Mesenchymal stem cell (in vitro differentiated cells and primary cell): Measurements from ENCODE around the gene COL8A1.

Experiments
- DNase-seq: peaks from one replicate; pipeline ENCODE4 v3.0.0-alpha.2; 2013
- H2AFZ ChIP-seq: one replicate; pipeline ENCODE4 v1.6.1; 2013; ENCODE audit warnings: low read depth, mild to moderate bottlenecking, control low read depth, inconsistent platforms, low read length, moderate library complexity
- H2AK5ac ChIP-seq: 2 replicates; pipeline ENCODE4 v1.6.1; 2013; ENCODE audit warnings: low read length, moderate library complexity, mild to moderate bottlenecking, inconsistent platforms; ENCODE audit not compliant: severe bottlenecking
- H2BK120ac ChIP-seq: one replicate; pipeline ENCODE4 v1.6.1; 2013; ENCODE audit warnings: low read depth, mild to moderate bottlenecking, inconsistent platforms, low read length, moderate library complexity
- H2BK12ac ChIP-seq, 2 experiments: one replicate each; pipeline ENCODE4 v1.6.1; 2013; ENCODE audit warnings: inconsistent platforms in 2 of 2, low read length in 2 of 2, mild to moderate bottlenecking in 2 of 2, moderate library complexity in 2 of 2, control low read depth in 1 of 2
- H2BK15ac ChIP-seq: one replicate; pipeline ENCODE4 v1.6.1; 2013; ENCODE audit warnings: mild to moderate bottlenecking, low read depth, inconsistent platforms; ENCODE audit not compliant: poor library complexity, severe bottlenecking
- H2BK5ac ChIP-seq: 2 replicates; pipeline ENCODE4 v1.6.1; 2013; ENCODE audit warnings: low read depth, mild to moderate bottlenecking, low read length, control low read depth, inconsistent platforms; ENCODE audit not compliant: poor library complexity, severe bottlenecking
- H3K14ac ChIP-seq, 2 experiments: one replicate each; pipeline ENCODE4 v1.6.1; 2013; ENCODE audit warnings: inconsistent platforms in 2 of 2, low read length in 2 of 2, control low read depth in 1 of 2, mild to moderate bottlenecking in 1 of 2, moderate library complexity in 1 of 2
- H3K18ac ChIP-seq, 2 experiments: one replicate each; pipeline ENCODE4 v1.6.1; 2013; ENCODE audit warnings: inconsistent platforms in 2 of 2, low read length in 2 of 2, control low read depth in 1 of 2, low read depth in 1 of 2, mild to moderate bottlenecking in 1 of 2
- H3K23ac ChIP-seq, 2 experiments: one replicate each; pipeline ENCODE4 v1.6.1; 2013; ENCODE audit warnings: inconsistent platforms in 2 of 2, low read length in 2 of 2, mild to moderate bottlenecking in 2 of 2, moderate library complexity in 2 of 2, control low read depth in 1 of 2
- H3K27ac ChIP-seq: 2 replicates; pipeline ENCODE4 v1.5.1; 2013; ENCODE audit warnings: mild to moderate bottlenecking, moderate library complexity, low read length, control low read depth, inconsistent platforms; ENCODE audit not compliant: poor library complexity, severe bottlenecking
- H3K27me3 ChIP-seq, 2 experiments: 2 replicates each; pipeline versions ENCODE4 v1.6.1 to v1.7.0; 2013; ENCODE audit warnings: low read length in 2 of 2, mild to moderate bottlenecking in 2 of 2, moderate library complexity in 2 of 2, control low read depth in 1 of 2, inconsistent platforms in 1 of 2; ENCODE audit not compliant: control insufficient read depth in 1 of 2, insufficient read depth in 1 of 2
- H3K36me3 ChIP-seq, 2 experiments: 2 replicates each; pipeline versions ENCODE4 v1.6.1 to v1.7.0; 2013; ENCODE audit warnings: low read length in 2 of 2, control low read depth in 1 of 2, inconsistent platforms in 1 of 2, low read depth in 1 of 2, mild to moderate bottlenecking in 1 of 2; ENCODE audit not compliant: insufficient read depth in 2 of 2, control insufficient read depth in 1 of 2
- H3K4ac ChIP-seq, 2 experiments: one replicate each; pipeline ENCODE4 v1.6.1; 2013; ENCODE audit warnings: inconsistent platforms in 2 of 2, low read length in 2 of 2, mild to moderate bottlenecking in 2 of 2, moderate library complexity in 2 of 2, control low read depth in 1 of 2, low read depth in 1 of 2
- H3K4me1 ChIP-seq: 2 replicates; pipeline ENCODE4 v1.6.1; 2013; ENCODE audit warnings: low read depth, low read length, control low read depth; ENCODE audit not compliant: control insufficient read depth, insufficient read depth
- H3K4me2 ChIP-seq: 2 replicates; pipeline ENCODE4 v1.6.1; 2013; ENCODE audit warnings: low read length, mild to moderate bottlenecking, inconsistent platforms; ENCODE audit not compliant: poor library complexity, severe bottlenecking
- H3K4me3 ChIP-seq, 2 experiments: 2 replicates each; pipeline versions ENCODE4 v1.5.1 to v1.7.0; 2013; ENCODE audit warnings: low read length in 2 of 2, mild to moderate bottlenecking in 2 of 2, control low read depth in 1 of 2, low read depth in 1 of 2; ENCODE audit not compliant: insufficient read depth in 1 of 2
- H3K79me1 ChIP-seq: replicated peaks from 2 replicates; pipeline ENCODE4 v1.6.1; 2013; ENCODE audit warnings: mild to moderate bottlenecking, control low read depth, low read length, inconsistent platforms; ENCODE audit not compliant: poor library complexity, severe bottlenecking
- H3K9ac ChIP-seq: 2 replicates; pipeline ENCODE4 v1.7.0; 2013; ENCODE audit warnings: mild to moderate bottlenecking, low read length, moderate library complexity
- H3K9me3 ChIP-seq: 2 replicates; pipeline ENCODE4 v1.7.0; 2013; ENCODE audit warnings: mild to moderate bottlenecking, low read length; ENCODE audit not compliant: control insufficient read depth
- H4K8ac ChIP-seq: one replicate; pipeline ENCODE4 v1.6.1; 2013; ENCODE audit warnings: inconsistent platforms, mild to moderate bottlenecking, low read length, moderate library complexity
- H4K91ac ChIP-seq: one replicate; pipeline ENCODE4 v1.6.1; 2013; ENCODE audit warnings: mild to moderate bottlenecking, low read length, inconsistent platforms
- WGBS: methylation state at CpG from one replicate; pipeline ENCODE4 v1.1.7; 2013; ENCODE audit warnings: mixed read lengths; 5-methylcytosine and 5-hydroxymethylcytosine counted together

The COL8A1 gene

DNA sequence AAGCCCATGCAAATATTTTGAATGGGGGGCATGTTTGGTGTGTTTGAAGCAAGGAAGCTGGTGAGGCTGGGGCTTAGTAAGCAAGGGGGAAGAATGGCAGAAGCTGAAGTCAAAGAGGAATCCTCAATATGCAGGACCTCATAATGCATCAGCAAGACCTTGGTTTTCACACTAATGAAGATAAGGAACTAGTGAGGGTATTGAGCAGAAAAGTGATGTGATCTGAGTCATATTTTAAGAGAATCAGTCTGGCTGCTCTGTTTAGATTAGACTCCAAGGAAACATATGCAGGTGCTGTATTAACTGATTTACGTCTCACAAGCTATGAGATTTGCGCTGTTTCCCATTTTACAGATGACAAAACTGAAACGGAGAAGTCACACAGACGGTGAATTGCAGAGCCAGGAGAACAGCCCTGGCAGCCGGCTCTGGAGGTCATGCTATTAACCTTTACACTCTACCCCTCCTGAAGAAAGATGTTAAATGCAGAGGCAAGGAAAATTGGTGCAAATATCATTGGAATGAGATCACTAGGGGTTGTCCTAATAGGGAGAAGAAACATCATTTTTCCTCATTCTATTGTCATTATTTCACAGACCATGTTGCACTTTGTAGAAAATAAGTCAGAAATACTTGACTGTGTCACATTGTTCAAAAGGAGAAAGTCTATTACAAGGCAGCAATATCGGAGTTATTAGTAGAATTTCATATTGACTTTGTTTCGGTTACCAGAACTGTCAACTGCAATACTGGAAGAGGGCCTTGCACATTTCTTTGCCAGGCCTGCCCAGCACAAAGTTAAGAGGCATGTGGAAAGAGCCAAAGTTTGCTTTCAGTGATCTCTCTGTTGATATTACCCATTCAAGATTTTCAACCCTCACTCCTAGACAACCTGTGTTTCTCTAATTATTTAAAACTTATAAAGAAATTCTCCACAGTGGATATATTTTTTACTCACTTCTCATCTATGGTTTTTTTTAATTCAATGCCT is 64.9 kb downstream of the COL8A1 start:
- Histone ChIP-seq H2BK12ac (no peak overlapping the region), H3K4me2 (no peak overlapping the region), H4K91ac (no peak overlapping the region), H2BK15ac (no peak overlapping the region), H3K27ac (peak overlapping the region; percentile 71), H3K36me3 (peaks cover 0 to 9% of the 10 kb centered on the region in 2 experiments), H3K4me3 (no peak overlapping the region), H3K23ac (no peak overlapping the region), H3K4ac (no peak overlapping the region), H4K8ac (no peak overlapping the region), H3K9me3 (no peaks in the 10 kb centered on the region), H2AFZ (no peak overlapping the region), H3K14ac (no peak overlapping the region), H3K18ac (no peak overlapping the region), H2AK5ac (no peak overlapping the region), H3K9ac (no peak overlapping the region), H3K4me1 (peaks cover 9% of the 10 kb centered on the region), H3K79me1 (peaks cover 4% of the 10 kb centered on the region), H3K27me3 (no peaks in the 10 kb centered on the region), H2BK120ac (no peak overlapping the region), H2BK5ac (no peak overlapping the region)
- no peak for DNase-seq
- WGBS: 82% methylated on average over 6 of the region's 7 CpGs

DNA sequence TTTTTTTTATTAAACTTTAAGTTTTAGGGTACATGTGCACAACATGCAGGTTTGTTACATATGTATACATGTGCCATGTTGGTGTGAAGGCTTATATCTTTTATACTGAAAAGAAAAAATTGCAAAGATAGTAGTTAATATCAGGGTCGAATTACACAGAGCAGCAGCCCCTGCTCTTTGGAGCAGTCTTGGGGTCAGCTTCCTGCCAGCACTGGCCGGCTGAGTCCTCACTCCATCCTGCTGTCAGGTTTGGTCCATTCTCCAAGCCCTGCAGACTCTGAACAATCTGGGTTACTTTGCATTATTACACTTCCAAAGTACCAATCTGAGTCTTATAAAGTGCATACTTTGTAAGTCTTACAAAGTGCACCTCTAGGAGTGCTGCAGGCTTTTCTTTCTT is 66.0 kb downstream of the COL8A1 start:
- 67% methylated on average over 2 of the region's 2 CpGs for WGBS
- no peak overlapping the region for H4K91ac ChIP-seq
- no peaks in the 10 kb centered on the region for H3K9me3 ChIP-seq
- no peak overlapping the region for H2AK5ac ChIP-seq
- H3K9ac ChIP-seq: no peak overlapping the region
- no peak overlapping the region for H2BK120ac ChIP-seq
- peak overlapping the region; percentile 25 for H3K27ac ChIP-seq
- H2AFZ ChIP-seq: no peak overlapping the region
- H3K4me3 ChIP-seq: no peak overlapping the region
- no peak for DNase-seq
- no peak overlapping the region for H2BK15ac ChIP-seq
- H3K23ac ChIP-seq: no peak overlapping the region
- peaks cover 9% of the 10 kb centered on the region for H3K4me1 ChIP-seq
- H3K36me3 ChIP-seq: peaks cover 0 to 12% of the 10 kb centered on the region in 2 experiments
- H2BK12ac ChIP-seq: no peak overlapping the region
- no peak overlapping the region for H3K4me2 ChIP-seq
- no peak overlapping the region for H3K4ac ChIP-seq
- no peak overlapping the region for H3K14ac ChIP-seq
- no peak overlapping the region for H2BK5ac ChIP-seq
- H3K18ac ChIP-seq: no peak overlapping the region
- H3K79me1 ChIP-seq: peaks cover 6% of the 10 kb centered on the region
- no peak overlapping the region for H4K8ac ChIP-seq
- H3K27me3 ChIP-seq: no peaks in the 10 kb centered on the region

DNA sequence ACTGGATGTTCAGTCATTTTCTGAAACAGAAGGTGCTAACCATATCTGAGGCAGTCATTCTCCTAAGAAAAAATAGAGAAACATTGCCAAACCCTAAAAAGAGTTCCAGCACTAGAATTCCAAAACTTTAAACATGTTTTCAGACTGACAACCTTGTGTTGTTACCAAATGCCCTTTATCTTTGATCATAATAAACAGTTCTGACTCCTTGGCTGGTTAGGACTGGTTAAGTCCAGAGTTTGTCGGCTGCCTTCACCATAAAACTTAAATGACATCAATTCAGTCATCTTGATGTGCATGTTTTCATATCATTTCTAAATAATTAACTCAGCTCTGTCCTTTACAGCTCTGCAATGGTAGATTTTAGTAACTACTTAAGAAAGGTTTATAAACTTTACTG is 68.0 kb downstream of the COL8A1 start:
- WGBS: 83% methylated on average over 1 of the region's 1 CpG
- H3K4me1 ChIP-seq: peaks cover 5% of the 10 kb centered on the region
- H2BK15ac ChIP-seq: no peak overlapping the region
- H3K36me3 ChIP-seq: peaks cover 0 to 9% of the 10 kb centered on the region in 2 experiments
- H3K14ac ChIP-seq: no peak overlapping the region
- no peak overlapping the region for H3K23ac ChIP-seq
- H3K27ac ChIP-seq: peak overlapping the region; percentile 30
- no peak overlapping the region for H2BK5ac ChIP-seq
- H4K91ac ChIP-seq: no peak overlapping the region
- H3K4me3 ChIP-seq: no peak overlapping the region
- no peak overlapping the region for H2AFZ ChIP-seq
- H3K79me1 ChIP-seq: peaks cover 7% of the 10 kb centered on the region
- no peaks in the 10 kb centered on the region for H3K9me3 ChIP-seq
- no peaks in the 10 kb centered on the region for H3K27me3 ChIP-seq
- H2AK5ac ChIP-seq: no peak overlapping the region
- H3K4ac ChIP-seq: no peak overlapping the region
- no peak overlapping the region for H2BK12ac ChIP-seq
- H2BK120ac ChIP-seq: no peak overlapping the region
- H3K4me2 ChIP-seq: no peak overlapping the region
- DNase-seq: no peak
- H3K18ac ChIP-seq: no peak overlapping the region
- H4K8ac ChIP-seq: no peak overlapping the region
- H3K9ac ChIP-seq: no peak overlapping the region

DNA sequence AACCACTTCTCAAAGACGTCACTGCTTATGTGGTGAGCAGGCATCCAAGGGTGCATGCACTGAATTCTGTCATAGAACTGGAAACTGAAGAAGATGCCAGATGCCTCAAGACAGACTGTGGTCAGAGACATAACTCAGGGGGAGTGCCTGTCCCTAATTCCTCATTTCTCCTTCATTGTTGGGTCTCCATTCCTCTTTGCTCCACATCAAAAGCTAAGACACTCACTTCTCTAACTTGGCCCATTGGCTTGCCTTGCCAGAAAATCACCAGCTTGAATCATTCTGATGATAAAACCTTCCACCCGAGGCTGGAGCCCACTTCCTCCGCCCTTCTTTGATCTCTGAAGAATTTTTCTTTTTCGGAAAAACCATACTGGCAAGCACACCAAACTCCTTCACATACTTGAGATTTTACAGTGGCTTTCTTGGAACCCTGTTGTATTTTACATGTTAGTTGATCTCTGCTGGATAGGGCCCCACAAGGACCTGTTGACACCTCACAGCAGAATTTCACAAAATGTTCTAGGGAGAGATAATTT is 69.9 kb downstream of the COL8A1 start:
- no peak overlapping the region for H3K4me2 ChIP-seq
- peaks cover 8% of the 10 kb centered on the region for H3K79me1 ChIP-seq
- H3K27ac ChIP-seq: peak overlapping the region; percentile 65
- 86% methylated on average over 4 of the region's 4 CpGs for WGBS
- H3K27me3 ChIP-seq: no peaks in the 10 kb centered on the region
- no peak overlapping the region for H3K18ac ChIP-seq
- no peak overlapping the region for H2BK15ac ChIP-seq
- H3K23ac ChIP-seq: no peak overlapping the region
- no peak overlapping the region for H3K14ac ChIP-seq
- no peaks in the 10 kb centered on the region for H3K9me3 ChIP-seq
- no peak overlapping the region for H4K8ac ChIP-seq
- no peak overlapping the region for H2BK120ac ChIP-seq
- peaks cover 0 to 9% of the 10 kb centered on the region in 2 experiments for H3K36me3 ChIP-seq
- no peak overlapping the region for H2BK12ac ChIP-seq
- H3K4ac ChIP-seq: no peak overlapping the region
- no peak for DNase-seq
- no peak overlapping the region for H2AK5ac ChIP-seq
- peaks cover 5% of the 10 kb centered on the region for H3K4me1 ChIP-seq
- no peak overlapping the region for H2AFZ ChIP-seq
- no peak overlapping the region for H3K9ac ChIP-seq
- no peak overlapping the region for H4K91ac ChIP-seq
- no peak overlapping the region for H2BK5ac ChIP-seq
- H3K4me3 ChIP-seq: no peak overlapping the region
